Stimulated activated CD8-positive, alpha-beta memory T cell treated with anti-CD3 and anti-CD28 coated beads, Interleukin-15, amount 100 ng/mL, for 4 hours (primary cell): Measurements from ENCODE around the gene EPB41L2.
A peak's percentile ranks its signal among the peaks of the same experiment; 100 is the strongest.
"Not testable (repeated sequence)": the region's sequence is repeated elsewhere in the genome, so short reads cannot be mapped to it uniquely, and the experiment has no call there.

ENCODE experiments used
- DNase-seq, 2 donors: peaks; one replicate each; pipeline ENCODE4 v3.0.0-alpha.2; 2020; ENCODE audit warnings: low read depth in 2 of 2

Gene EPB41L2

GRCh38 chr6:131063028-131063763 lies at the start of gene EPB41L2:
Gene EPB41L2, minus strand, starts transcription at chr6:131063245. Its CDS starts 106,760 bp downstream, at chr6:130956485.
- DNase-seq: peak; percentile 58 to 73

- no peak for DNase-seq
Observed at GRCh38 chr6:131112249-131112648, 49.2 kb upstream of the EPB41L2 start.

GRCh38 chr6:131107151-131107550 lies 44.1 kb upstream of the EPB41L2 start:
- DNase-seq: no peak

DNA sequence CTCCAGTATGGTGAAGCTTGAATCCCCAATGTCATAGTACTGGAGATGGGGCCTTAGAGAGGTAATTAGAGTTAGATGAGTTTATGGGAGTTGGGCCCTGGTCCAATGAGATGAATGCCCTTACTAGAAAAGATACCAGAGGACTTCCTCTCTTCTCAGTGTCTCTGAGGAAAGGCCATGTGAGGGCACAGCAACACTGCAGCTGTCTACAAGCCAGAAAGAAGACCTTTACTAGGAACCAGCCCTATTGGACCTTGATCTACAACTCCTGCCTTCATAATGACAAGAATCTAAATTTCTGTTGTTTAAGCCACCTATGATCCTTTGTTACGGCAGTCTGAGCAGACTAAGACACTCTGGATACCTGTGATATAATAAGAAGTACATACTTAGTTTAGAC lies 40.9 kb upstream of the EPB41L2 start:
- no peak for DNase-seq

- DNase-seq: no peak
Observed at GRCh38 chr6:131103296-131103695, 40.3 kb upstream of the EPB41L2 start.

GRCh38 chr6:131101911-131102680 lies 39.1 kb upstream of the EPB41L2 start:
- no peak for DNase-seq

- DNase-seq: no peak
Observed at GRCh38 chr6:131096786-131097185, 33.7 kb upstream of the EPB41L2 start.

DNA sequence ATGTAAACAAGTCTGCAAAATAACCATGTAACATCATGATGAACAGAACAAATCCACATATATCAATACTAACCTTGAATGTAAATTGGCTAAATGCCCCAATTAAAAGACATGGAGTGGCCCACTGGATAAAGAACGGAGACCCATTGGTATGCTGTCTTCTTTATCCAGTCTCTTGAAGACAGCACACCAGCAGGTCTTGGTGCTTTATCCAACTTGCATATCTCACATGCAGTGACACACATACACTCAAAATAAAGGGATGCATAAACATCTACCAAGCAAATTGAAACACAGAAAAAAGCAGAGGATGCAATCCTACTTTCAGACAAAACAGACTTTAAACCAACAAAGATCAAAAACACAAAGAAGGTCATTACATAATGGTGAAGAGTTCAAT lies 30.3 kb upstream of the EPB41L2 start:
- DNase-seq: no peak

DNA sequence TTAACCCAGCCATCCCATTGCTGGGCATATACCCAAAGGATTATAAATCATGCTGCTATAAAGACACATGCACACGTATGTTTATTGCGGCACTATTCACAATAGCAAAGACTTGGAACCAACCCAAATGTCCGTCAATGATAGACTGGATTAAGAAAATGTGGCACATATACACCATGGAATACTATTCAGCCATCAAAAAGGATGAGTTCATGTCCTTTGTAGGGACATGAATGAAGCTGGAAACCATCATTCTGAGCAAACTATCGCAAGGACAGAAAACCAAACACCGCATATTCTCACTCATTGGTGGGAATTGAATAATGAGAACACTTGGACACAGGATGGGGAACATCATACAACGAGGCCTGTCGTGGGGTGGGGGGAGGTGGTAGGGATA lies 28.9 kb upstream of the EPB41L2 start:
- DNase-seq: not testable (repeated sequence)

GRCh38 chr6:131090339-131090738 lies 27.3 kb upstream of the EPB41L2 start:
- DNase-seq: not testable (repeated sequence)

DNA sequence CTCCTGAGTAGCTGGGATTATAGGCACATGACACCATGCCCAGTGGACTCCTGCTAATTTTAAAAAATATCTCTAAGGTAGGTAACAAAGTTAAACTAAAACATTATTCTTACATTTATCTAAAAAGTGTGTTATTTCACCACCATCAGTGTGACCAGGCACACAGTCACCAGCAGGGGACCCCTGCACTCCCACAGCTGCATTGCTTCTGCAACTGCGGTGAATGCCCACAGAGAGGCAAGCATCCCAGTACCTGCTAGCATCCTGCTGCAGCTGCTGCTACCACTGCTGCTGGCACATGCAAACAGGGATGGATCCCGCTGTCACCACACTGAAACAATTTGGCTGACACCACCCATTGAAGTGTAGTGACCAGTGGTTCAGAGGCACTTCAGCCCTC lies 21.9 kb upstream of the EPB41L2 start:
- no peak for DNase-seq

DNA sequence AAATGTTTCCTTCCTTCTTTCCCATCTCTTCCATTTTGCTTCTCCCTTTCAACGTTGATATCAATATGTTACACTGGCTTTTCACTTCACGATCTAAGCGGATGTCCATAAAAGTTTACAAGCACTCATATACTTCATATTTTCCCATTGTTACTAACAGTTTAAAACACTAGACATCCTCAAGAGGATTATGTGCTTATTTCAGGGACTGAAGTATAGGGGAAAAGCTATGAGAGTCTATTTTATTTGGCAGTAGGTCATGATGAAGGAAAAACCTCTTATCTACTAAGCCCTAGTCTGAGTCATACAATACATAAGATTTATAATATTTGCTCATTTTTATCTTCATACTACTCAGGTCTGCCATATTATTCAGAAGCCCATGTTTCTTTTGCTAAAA lies 20.6 kb upstream of the EPB41L2 start:
- DNase-seq: no peak

GRCh38 chr6:131082335-131082734 lies 19.3 kb upstream of the EPB41L2 start:
- DNase-seq: no peak

DNA sequence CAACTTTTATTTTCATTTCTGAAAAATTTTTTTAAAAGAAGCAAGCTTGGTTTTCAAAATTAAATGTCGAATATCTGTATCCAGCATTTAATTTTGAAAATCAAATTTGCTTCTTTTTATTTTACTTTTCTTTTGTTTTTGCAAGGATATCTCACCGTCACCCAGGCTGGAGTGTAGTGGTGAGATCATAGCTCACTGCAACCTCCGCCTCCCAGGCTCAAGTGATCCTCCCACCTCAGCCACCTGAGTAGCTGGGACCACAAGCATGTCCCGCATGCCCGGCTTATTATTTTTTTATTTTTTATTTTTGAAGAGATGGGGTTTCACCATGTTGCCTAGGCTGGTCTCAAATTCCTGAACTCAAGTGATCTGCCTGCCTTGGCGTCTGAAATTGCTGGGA lies 17.0 kb upstream of the EPB41L2 start:
- no peak for DNase-seq

DNA sequence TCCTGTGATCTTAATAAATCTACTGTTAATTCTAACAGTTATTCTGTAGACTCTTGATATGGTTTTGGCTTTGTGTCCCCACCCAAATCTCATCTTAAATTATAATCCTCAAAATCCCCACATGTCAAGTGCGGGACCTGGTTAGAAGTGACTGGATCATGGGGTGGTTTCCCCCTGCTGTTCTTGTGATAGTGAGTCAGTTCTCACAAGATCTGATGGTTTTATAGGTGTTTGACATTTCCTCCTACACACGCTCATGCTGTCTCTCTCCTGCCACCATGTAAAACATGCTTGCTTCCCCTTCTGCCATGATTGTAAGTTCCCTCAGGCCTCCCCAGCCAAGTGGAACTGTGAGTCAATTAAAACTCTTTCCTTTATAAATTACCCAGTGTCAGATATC lies 10.5 kb upstream of the EPB41L2 start:
- no peak for DNase-seq

DNA sequence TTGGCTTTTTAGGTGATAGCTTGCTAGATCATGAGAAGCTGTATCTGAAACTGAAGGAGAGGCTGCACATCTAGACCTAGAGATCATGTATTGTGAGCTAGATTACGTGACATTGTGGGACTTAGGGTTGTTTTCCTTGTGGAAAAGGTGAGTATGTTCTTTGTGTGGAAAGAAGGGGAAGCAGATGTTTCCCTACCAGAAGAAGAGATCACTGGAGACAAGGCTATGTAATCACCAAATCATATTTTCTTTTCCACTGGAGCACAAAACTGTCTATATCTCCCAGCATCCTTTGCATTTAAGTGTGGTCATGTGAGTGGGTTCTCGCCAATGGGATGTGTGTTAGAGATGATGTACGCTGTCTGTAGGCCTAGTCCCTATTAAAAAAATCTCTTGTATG lies 7.0 kb upstream of the EPB41L2 start:
- no peak for DNase-seq

DNA sequence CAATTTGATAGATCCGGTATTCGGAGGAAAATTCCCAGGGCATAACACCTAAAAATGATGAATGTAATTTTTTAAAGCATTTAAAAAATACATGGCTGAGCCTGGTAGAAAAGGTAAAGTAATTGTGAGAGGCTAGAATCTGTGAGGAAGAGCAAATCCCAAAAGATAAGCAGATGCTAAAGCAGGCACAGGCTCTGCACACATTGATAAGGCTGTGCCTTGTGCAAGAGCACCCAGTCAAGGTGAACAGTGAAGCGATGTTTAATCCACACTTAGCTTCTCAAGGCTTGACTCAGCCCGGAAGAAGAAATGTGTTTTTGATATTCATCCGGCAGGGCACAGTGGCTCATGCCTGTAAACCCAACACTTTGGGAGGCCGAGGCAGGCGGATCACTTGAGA lies 5.1 kb upstream of the EPB41L2 start:
- no peak for DNase-seq

DNA sequence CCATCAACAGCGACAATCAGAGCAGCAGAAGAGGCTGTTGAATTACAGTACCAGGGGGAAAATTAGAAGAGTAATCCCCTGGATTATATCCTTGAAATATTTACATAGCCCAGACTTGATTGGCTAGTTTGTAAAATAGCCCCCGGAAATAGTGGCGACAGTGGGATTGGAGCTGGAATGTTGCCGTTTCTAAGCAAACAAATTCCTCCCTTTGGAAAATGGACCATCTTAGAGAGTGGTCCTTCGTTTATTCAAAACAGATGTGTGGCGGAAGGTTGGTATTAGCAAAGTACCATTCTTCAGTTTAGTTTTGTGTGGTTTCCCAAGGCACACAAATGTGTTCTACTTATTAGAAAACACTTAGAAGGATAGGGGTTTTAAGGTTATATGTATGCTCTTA lies 4.5 kb upstream of the EPB41L2 start:
- DNase-seq: no peak

- no peak for DNase-seq
Observed at GRCh38 chr6:131065824-131066171, 2.8 kb upstream of the EPB41L2 start.

GRCh38 chr6:131065112-131065823 lies 2.2 kb upstream of the EPB41L2 start:
- DNase-seq: no peak

DNA sequence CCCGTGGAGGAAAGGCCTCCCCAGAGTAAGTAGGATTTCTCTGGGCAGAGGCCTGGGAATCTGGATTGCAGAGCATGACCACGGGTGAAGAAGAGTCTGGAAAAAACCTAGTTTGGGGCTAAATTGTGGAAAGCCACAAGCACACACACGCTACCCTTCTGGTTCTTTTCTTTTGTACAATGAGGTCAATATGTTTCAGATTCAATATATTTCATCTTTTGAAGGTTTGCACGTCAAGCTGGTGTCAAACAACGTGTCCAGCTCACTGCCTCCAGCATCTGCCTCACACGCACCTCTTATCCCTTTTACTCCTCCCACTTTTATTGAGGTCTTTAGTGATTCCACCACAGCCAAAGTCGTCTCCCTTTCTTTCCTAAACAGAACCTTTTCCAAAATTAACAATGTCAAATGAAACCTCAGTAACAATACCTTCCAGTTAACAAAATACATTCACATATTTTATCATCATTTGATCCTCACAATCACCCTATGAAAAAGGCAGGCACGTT lies 773 bp upstream of the EPB41L2 start:
- no peak for DNase-seq

- no peak for DNase-seq
Observed at GRCh38 chr6:131062241-131063027, 611 bp downstream of the EPB41L2 start.
